OCI-LY7 (cell line): ENCODE measurements around the gene RIPPLY1. TPM values are rescaled to one million over a fixed set of nuclear protein-coding genes. Genes with fewer than 3 reads are reported as not detected.

Source experiments
- BruUV-seq: library from RNA; stranded (reverse); fragments of 400-500 nt; replicated peaks from 2 replicates; lab custom pipeline; 2021; lab: Mats Ljungman, UMichigan
- CTCF ChIA-PET: fragments of 300-600 bp; sonication (Branson Sonifier 250); formaldehyde crosslinking; loops from one replicate; lab custom pipeline; 2022; ENCODE audit warnings: antibody characterized with exemption; ENCODE audit not compliant: unreplicated experiment; lab: Charles Lee
- POLR2A ChIA-PET: fragments of 300-600 bp; sonication (Branson Sonifier 250); formaldehyde crosslinking; loops from one replicate; lab custom pipeline; 2022; ENCODE audit warnings: antibody characterized with exemption; lab: Charles Lee
- DNase-seq: peaks from one replicate; pipeline ENCODE4 v3.0.0-alpha.2; 2015; ENCODE audit warnings: low spot score
- H2AFZ ChIP-seq: fragments of 200-600 bp; sonication (generic), shearing (Covaris generic); 2 replicates; pipeline ENCODE4 v1.6.1; 2014; ENCODE audit warnings: mild to moderate bottlenecking, antibody characterized with exemption, low read length, moderate library complexity
- H3K27ac ChIP-seq: fragments of 200-600 bp; sonication (generic); 2 replicates; pipeline ENCODE4 v1.5.1; 2014; ENCODE audit warnings: mixed run types, low read depth, mild to moderate bottlenecking, moderate library complexity, low read length, inconsistent platforms; ENCODE audit not compliant: poor library complexity, severe bottlenecking
- H3K36me3 ChIP-seq: fragments of 200-600 bp; sonication (generic); 2 replicates; pipeline ENCODE4 v1.6.1; 2014; ENCODE audit warnings: mild to moderate bottlenecking, antibody characterized with exemption, low read length, moderate library complexity, mixed read lengths; ENCODE audit not compliant: insufficient read depth
- H3K4me1 ChIP-seq: fragments of 200-600 bp; sonication (generic); 2 replicates; pipeline ENCODE4 v1.5.1; 2014; ENCODE audit warnings: mild to moderate bottlenecking, low read length; ENCODE audit not compliant: insufficient read depth, poor library complexity, severe bottlenecking
- H3K4me2 ChIP-seq: fragments of 200-600 bp; sonication (generic); 2 replicates; pipeline ENCODE4 v1.6.1; 2014; ENCODE audit warnings: mild to moderate bottlenecking, low read length
- H3K4me3 ChIP-seq: fragments of 200-600 bp; sonication (generic); 2 replicates; pipeline ENCODE4 v1.5.1; 2014; ENCODE audit warnings: mild to moderate bottlenecking, low read depth, low read length; ENCODE audit not compliant: poor library complexity, severe bottlenecking
- H3K79me2 ChIP-seq: fragments of 200-600 bp; sonication (generic); 2 replicates; pipeline ENCODE4 v1.6.1; 2016; ENCODE audit warnings: low read depth, mild to moderate bottlenecking, low read length, moderate library complexity, mixed read lengths; ENCODE audit not compliant: insufficient read depth
- H3K9me2 ChIP-seq: fragments of 200-600 bp; sonication (generic); 2 replicates; pipeline ENCODE4 v1.6.1; 2016; ENCODE audit warnings: mild to moderate bottlenecking, low read length, mixed read lengths; ENCODE audit not compliant: insufficient read depth
- H3K9me3 ChIP-seq: fragments of 200-600 bp; sonication (generic); 2 replicates; pipeline ENCODE4 v1.6.1; 2014; ENCODE audit warnings: mild to moderate bottlenecking, mixed run types, low read length, mixed read lengths
- H4K20me1 ChIP-seq: fragments of 200-600 bp; sonication (generic); 2 replicates; pipeline ENCODE4 v1.6.1; 2014; ENCODE audit warnings: mild to moderate bottlenecking, antibody characterized with exemption, low read length, moderate library complexity, mixed read lengths; ENCODE audit not compliant: insufficient read depth
- EZH2phosphoT487 ChIP-seq: fragments of 200-600 bp; sonication (generic); IDR thresholded peaks from 2 replicates; pipeline ENCODE4 v1.6.1; 2018; ENCODE audit warnings: low read depth, borderline replicate concordance, mild to moderate bottlenecking, mixed run types, antibody characterized with exemption, low read length, moderate library complexity, mixed read lengths
- intact Hi-C: fragments of 100-400 bp; cut with micrococcal nuclease; formaldehyde crosslinking; loops from one replicate; pipeline ENCODE4 v1.10.0; 2022; ENCODE audit not compliant: unreplicated experiment
- total RNA-seq, 2 experiments: library from RNA; depleted of rRNA in 1 of 2; stranded (reverse); fragments of >200 nt in 1 of 2; shearing (Covaris generic) in 1 of 2; gene quantifications; 2 replicates each; pipeline ENCODE4 v1.2.3, GENCODE V29; 2014 to 2022
- TF ChIP-seq, protein P1 (sequence below): fragments of 200-600 bp; sonication (generic); conservative IDR thresholded peaks from 2 replicates; pipeline ENCODE4 v1.5.1; 2014; ENCODE audit warnings: mild to moderate bottlenecking, antibody characterized with exemption, low read length, moderate library complexity, mixed read lengths

The RIPPLY1 gene
- total RNA-seq, 2 experiments from 2014 or later, result not detected

DNA sequence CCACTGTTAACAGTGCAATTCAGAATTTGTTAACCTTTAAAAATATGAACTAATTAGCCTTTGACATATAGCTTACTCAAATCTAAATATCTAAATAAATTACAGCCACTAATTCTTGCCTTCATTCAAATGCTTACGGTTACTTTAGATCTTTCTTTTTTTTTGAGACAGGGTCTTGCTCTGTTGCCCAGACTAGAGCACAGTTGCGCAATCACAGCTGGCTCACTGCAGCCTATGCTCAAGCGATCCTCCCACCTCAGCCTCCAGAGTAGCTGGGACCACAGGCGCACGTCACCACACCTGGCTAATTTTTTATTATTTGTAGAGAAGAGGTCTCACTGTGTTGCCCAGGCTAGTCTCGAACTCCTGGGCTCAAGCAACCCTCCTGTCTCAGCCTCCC is 48.1 kb upstream of the RIPPLY1 start:
- no peak overlapping the region for H3K27ac ChIP-seq
- POLR2A ChIA-PET, result no interaction called here
- no peak overlapping the region for H3K4me3 ChIP-seq
- H3K36me3 ChIP-seq, result peaks cover 5% of the 10 kb centered on the region; the same call in 1 of the 2 replicates
- no peak overlapping the region for H2AFZ ChIP-seq
- H4K20me1 ChIP-seq, result no peaks in the 10 kb centered on the region
- intact Hi-C loops, result no loop called here
- H3K9me3 ChIP-seq, result no peaks in the 10 kb centered on the region
- TF ChIP-seq, protein P1, sequence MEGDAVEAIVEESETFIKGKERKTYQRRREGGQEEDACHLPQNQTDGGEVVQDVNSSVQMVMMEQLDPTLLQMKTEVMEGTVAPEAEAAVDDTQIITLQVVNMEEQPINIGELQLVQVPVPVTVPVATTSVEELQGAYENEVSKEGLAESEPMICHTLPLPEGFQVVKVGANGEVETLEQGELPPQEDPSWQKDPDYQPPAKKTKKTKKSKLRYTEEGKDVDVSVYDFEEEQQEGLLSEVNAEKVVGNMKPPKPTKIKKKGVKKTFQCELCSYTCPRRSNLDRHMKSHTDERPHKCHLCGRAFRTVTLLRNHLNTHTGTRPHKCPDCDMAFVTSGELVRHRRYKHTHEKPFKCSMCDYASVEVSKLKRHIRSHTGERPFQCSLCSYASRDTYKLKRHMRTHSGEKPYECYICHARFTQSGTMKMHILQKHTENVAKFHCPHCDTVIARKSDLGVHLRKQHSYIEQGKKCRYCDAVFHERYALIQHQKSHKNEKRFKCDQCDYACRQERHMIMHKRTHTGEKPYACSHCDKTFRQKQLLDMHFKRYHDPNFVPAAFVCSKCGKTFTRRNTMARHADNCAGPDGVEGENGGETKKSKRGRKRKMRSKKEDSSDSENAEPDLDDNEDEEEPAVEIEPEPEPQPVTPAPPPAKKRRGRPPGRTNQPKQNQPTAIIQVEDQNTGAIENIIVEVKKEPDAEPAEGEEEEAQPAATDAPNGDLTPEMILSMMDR, result no peak
- TF ChIP-seq EZH2phosphoT487, result no peak
- H3K4me1 ChIP-seq, result no peaks in the 10 kb centered on the region
- no peak for DNase-seq
- H3K9me2 ChIP-seq, result no peaks in the 10 kb centered on the region
- CTCF ChIA-PET, result no interaction called here
- no peaks in the 10 kb centered on the region for H3K79me2 ChIP-seq
- BruUV-seq, result no TSS peak
- no peak overlapping the region for H3K4me2 ChIP-seq

DNA sequence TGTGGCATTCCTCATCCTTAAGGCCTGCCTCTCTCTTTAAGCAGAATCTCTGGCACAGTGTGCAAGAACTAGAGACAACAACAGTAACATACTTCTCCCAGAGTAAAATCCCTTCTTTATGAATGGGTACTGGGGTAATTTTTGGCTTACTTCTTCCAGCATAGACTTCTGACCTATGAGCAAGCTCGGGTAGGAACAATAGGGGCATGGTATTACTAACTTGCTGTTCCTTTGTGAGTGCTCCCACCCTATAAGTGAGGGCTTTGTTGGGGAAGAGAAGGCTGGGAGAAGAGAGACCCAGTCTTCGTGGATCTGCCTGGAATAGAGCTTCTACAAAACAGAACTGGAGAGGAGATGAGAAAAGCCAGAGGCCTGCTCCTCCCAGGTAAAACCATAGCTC is 47.2 kb upstream of the RIPPLY1 start:
- DNase-seq, result no peak
- Histone ChIP-seq H3K4me1 (no peaks in the 10 kb centered on the region), H3K36me3 (peaks cover 5% of the 10 kb centered on the region; the same call in 1 of the 2 replicates), H3K79me2 (no peaks in the 10 kb centered on the region), H3K4me2 (no peak overlapping the region), H3K9me3 (no peaks in the 10 kb centered on the region), H3K9me2 (no peaks in the 10 kb centered on the region), H3K27ac (no peak overlapping the region), H4K20me1 (no peaks in the 10 kb centered on the region), H2AFZ (no peak overlapping the region), H3K4me3 (no peak overlapping the region)
- BruUV-seq, result no TSS peak
- CTCF ChIA-PET, result no interaction called here
- POLR2A ChIA-PET, result interaction anchor here (0.5 to 1.0 kb wide), 2 partner anchors 13 to 185 kb away, joined by 3 read pairs; no protein-coding TSS in a partner anchor
- intact Hi-C loops, result no loop called here
- TF ChIP-seq, protein P1, result no peak

DNA sequence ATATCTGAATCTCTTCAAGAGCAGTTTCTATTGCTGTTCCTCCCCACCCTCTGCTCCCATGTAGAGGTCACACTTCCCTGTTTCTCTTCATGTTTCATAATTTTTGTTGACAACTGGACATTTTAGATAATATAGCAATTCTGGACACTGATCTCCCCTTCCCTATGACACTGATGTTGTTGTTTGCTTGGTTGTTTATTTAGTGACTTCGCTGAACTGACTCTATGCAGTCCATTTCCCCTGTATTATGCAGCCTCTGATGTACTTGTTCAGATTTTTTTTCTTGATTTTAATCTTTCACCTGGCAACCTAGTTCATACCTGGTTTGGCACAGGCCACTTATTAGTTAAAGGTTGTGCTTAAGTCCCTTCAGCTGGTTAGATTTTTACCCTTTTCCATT is 46.2 kb upstream of the RIPPLY1 start:
- H3K79me2 ChIP-seq, result no peaks in the 10 kb centered on the region
- H2AFZ ChIP-seq, result no peak overlapping the region
- intact Hi-C loops, result no loop called here
- H3K9me3 ChIP-seq, result no peaks in the 10 kb centered on the region
- TF ChIP-seq EZH2phosphoT487, result no peak
- TF ChIP-seq, protein P1, result no peak
- H3K36me3 ChIP-seq, result peaks cover 5% of the 10 kb centered on the region; the same call in 1 of the 2 replicates
- H4K20me1 ChIP-seq, result no peaks in the 10 kb centered on the region
- no peak for DNase-seq
- no TSS peak for BruUV-seq
- H3K4me1 ChIP-seq, result no peaks in the 10 kb centered on the region
- no peak overlapping the region for H3K4me3 ChIP-seq
- H3K27ac ChIP-seq, result no peak overlapping the region
- H3K4me2 ChIP-seq, result no peak overlapping the region
- ChIA-PET POLR2A (no interaction called here), CTCF (no interaction called here)
- H3K9me2 ChIP-seq, result no peaks in the 10 kb centered on the region
